Endothelial cell (in vitro differentiated cells): ENCODE measurements around the gene ZNF823. TPM values are rescaled to one million over a fixed set of nuclear protein-coding genes. Genes with fewer than 3 reads are reported as not detected.

ENCODE experiments used
- DNase-seq: peaks from one replicate; pipeline ENCODE4 v3.0.0; 2021; ENCODE audit warnings: low spot score
- H3K27ac Mint-ChIP-seq: one replicate; pipeline ENCODE4 v1.8.0; 2021; ENCODE audit warnings: mixed read lengths, inconsistent platforms; ENCODE audit not compliant: unreplicated experiment
- H3K27me3 Mint-ChIP-seq: one replicate; pipeline ENCODE4 v1.8.0; 2021; ENCODE audit warnings: mild to moderate bottlenecking, moderate library complexity, mixed read lengths, inconsistent platforms; ENCODE audit not compliant: unreplicated experiment
- H3K36me3 Mint-ChIP-seq: one replicate; pipeline ENCODE4 v1.8.0; 2021; ENCODE audit warnings: mild to moderate bottlenecking, low read depth, mixed read lengths, inconsistent platforms; ENCODE audit not compliant: unreplicated experiment
- H3K4me1 Mint-ChIP-seq: one replicate; pipeline ENCODE4 v1.8.0; 2021; ENCODE audit warnings: mild to moderate bottlenecking, mixed read lengths, inconsistent platforms; ENCODE audit not compliant: unreplicated experiment
- H3K4me3 Mint-ChIP-seq: one replicate; pipeline ENCODE4 v1.8.0; 2021; ENCODE audit warnings: mild to moderate bottlenecking, mixed read lengths, inconsistent platforms; ENCODE audit not compliant: unreplicated experiment
- H3K9me3 Mint-ChIP-seq: one replicate; pipeline ENCODE4 v1.8.0; 2021; ENCODE audit warnings: mixed read lengths, inconsistent platforms; ENCODE audit not compliant: unreplicated experiment
- CTCF ChIP-seq: fragments of 200-600 bp; sonication (generic); IDR thresholded peaks from one replicate; pipeline ENCODE4 v1.5.0; 2021; ENCODE audit warnings: antibody characterized with exemption; ENCODE audit not compliant: unreplicated experiment
- total RNA-seq: library from RNA; stranded (reverse); fragmentation: NEBNext Ultra II Directional; extraction: Animal tissue kit (Norgen Biotek cat#: 25700); gene quantifications from one replicate; pipeline ENCODE4 v1.2.1, GENCODE V29; 2021; ENCODE audit not compliant: unreplicated experiment

The ZNF823 gene
- total RNA-seq, 1 donor from 2014 or later = 6.7 TPM

- Mint-ChIP-seq H3K4me3 (no peak overlapping the region), H3K4me1 (no peaks in the 10 kb centered on the region), H3K27ac (no peak overlapping the region), H3K36me3 (no peaks in the 10 kb centered on the region), H3K9me3 (no peaks in the 10 kb centered on the region), H3K27me3 (no peaks in the 10 kb centered on the region)
- TF ChIP-seq CTCF = peak; percentile 60
- DNase-seq = peak; percentile 25
Observed at GRCh38 chr19:11699931-11700794, 38.6 kb downstream of the ZNF823 start.

- H3K27me3 Mint-ChIP-seq = peaks cover 4% of the 10 kb centered on the region
- TF ChIP-seq CTCF = no peak
- peaks cover 4% of the 10 kb centered on the region for H3K4me1 Mint-ChIP-seq
- H3K9me3 Mint-ChIP-seq = no peaks in the 10 kb centered on the region
- H3K36me3 Mint-ChIP-seq = no peaks in the 10 kb centered on the region
- no peak overlapping the region for H3K27ac Mint-ChIP-seq
- DNase-seq = no peak
- no peak overlapping the region for H3K4me3 Mint-ChIP-seq
Observed at GRCh38 chr19:11698231-11698630, 40.5 kb downstream of the ZNF823 start.

GRCh38 chr19:11697284-11697855, 41.4 kb downstream of the ZNF823 start:
- peaks cover 4% of the 10 kb centered on the region for H3K27me3 Mint-ChIP-seq
- no peak for TF ChIP-seq CTCF
- DNase-seq = no peak
- H3K4me3 Mint-ChIP-seq = no peak overlapping the region
- H3K9me3 Mint-ChIP-seq = no peaks in the 10 kb centered on the region
- no peaks in the 10 kb centered on the region for H3K36me3 Mint-ChIP-seq
- peaks cover 4% of the 10 kb centered on the region for H3K4me1 Mint-ChIP-seq
- no peak overlapping the region for H3K27ac Mint-ChIP-seq

- Mint-ChIP-seq H3K4me3 (peak overlapping the region; percentile 96), H3K9me3 (no peaks in the 10 kb centered on the region), H3K4me1 (peaks cover 4% of the 10 kb centered on the region), H3K27me3 (peaks cover 4% of the 10 kb centered on the region), H3K27ac (no peak overlapping the region), H3K36me3 (no peaks in the 10 kb centered on the region)
- no peak for TF ChIP-seq CTCF
- DNase-seq = peak; percentile 88
Observed at GRCh38 chr19:11694533-11695439, 44.0 kb downstream of the ZNF823 start.
